AG04450 (cell line): ENCODE data around the gene TAS2R46. TPM values are rescaled to one million over a fixed set of nuclear protein-coding genes. Genes with fewer than 3 reads are reported as not detected.

Source experiments
- CTCF ChIA-PET: fragments of 300-600, 350-600 bp; formaldehyde crosslinking; extraction: SDS; loops from one replicate; lab custom pipeline; 2022; ENCODE audit warnings: antibody characterized with exemption, inconsistent platforms; lab: Charles Lee
- POLR2A ChIA-PET: fragments of 350-600 bp; formaldehyde crosslinking; extraction: SDS; loops from one replicate; lab custom pipeline; 2021; ENCODE audit warnings: antibody characterized with exemption, inconsistent platforms; lab: Yijun Ruan, JAX
- DNase-seq: peaks from one replicate; pipeline ENCODE4 v3.0.0-alpha.2; 2011; ENCODE audit warnings: low read depth, low spot score
- H3K27ac ChIP-seq: one replicate; pipeline ENCODE4 v1.5.1; 2012; ENCODE audit warnings: low read depth, low read length, control low read depth
- H3K27me3 ChIP-seq: one replicate; pipeline ENCODE4 v1.6.0; 2012; ENCODE audit warnings: low read length; ENCODE audit not compliant: control insufficient read depth, insufficient read depth
- H3K4me3 ChIP-seq: 2 replicates; pipeline ENCODE4 v1.5.1; 2011; ENCODE audit warnings: mild to moderate bottlenecking, low read depth, low read length, control low read depth
- H3K9me3 ChIP-seq: 2 replicates; pipeline ENCODE4 v1.5.1; 2012; ENCODE audit warnings: low read length; ENCODE audit not compliant: control insufficient read depth, insufficient read depth
- CTCF ChIP-seq: IDR thresholded peaks from 2 replicates; pipeline ENCODE4 v1.5.1; 2011; ENCODE audit warnings: low read depth, low read length, control low read depth, inconsistent platforms
- polyA plus RNA-seq: library from polyadenylated mRNA; depleted of rRNA; stranded (reverse); fragments of >200 nt; gene quantifications from 2 replicates; pipeline ENCODE4 v1.2.3, GENCODE V29; 2011

Gene TAS2R46
- polyA plus RNA-seq, 1 experiment: not detected

DNA sequence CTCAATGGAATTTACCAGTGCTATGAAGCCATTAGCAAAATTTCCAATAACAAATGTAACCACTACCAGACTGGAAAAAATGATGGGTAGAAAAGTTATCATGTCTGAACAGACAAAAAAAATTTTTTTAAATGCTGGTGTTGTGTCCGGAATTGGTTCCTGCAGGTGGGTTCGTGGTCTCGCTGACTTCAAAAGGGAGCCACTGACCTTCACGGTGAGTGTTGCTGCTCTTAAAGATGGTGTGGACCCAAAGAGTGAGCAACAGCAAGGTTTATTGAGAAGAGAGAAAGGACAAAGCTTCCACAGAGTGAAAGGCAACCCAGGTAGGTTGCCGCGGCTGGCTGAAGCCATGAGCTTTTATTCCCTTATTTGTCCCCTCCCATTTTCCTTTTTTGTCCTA lies 30.0 kb upstream of the TAS2R46 start, which contains the start of gene TAS2R43:
Gene TAS2R43, minus strand, starts transcription at position 186 of the 400 bp plus-strand sequence. Its CDS starts 84 bp downstream, at position 102.
- ChIA-PET POLR2A (no interaction called here), CTCF (no interaction called here)
- Histone ChIP-seq H3K9me3 (no peaks in the 10 kb centered on the region), H3K27me3 (no peaks in the 10 kb centered on the region), H3K27ac (no peak within 1 kb of the TSS), H3K4me3 (no peak within 1 kb of the TSS)
- TF ChIP-seq CTCF: no peak
- DNase-seq: no peak

GRCh38 chr12:11089246-11089645 lies 27.2 kb upstream of the TAS2R46 start:
- no peak for TF ChIP-seq CTCF
- Histone ChIP-seq H3K27ac (no peak overlapping the region), H3K9me3 (no peaks in the 10 kb centered on the region), H3K4me3 (no peak overlapping the region), H3K27me3 (no peaks in the 10 kb centered on the region)
- no peak for DNase-seq
- POLR2A ChIA-PET: no interaction called here
- CTCF ChIA-PET: no interaction called here

DNA sequence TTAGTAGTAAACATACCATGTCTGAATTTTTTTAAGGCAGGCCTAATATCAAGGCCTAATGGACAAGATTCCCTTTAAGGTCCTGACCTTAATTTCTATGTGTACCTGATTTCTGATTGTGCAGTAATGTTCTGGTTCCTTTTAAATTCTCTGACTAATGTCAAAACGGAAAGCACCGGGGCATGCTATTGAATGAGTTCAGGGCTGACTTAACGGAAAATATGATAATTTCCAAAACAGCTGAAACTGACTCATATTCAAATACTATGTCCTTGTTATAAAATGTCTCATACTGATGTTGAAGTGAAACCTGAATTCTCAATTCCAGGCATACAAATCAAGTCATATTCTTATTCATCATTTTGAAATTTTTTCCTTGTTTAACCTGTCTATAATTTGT lies 23.3 kb upstream of the TAS2R46 start:
- DNase-seq: no peak
- no peak overlapping the region for H3K27ac ChIP-seq
- no peak for TF ChIP-seq CTCF
- H3K9me3 ChIP-seq: no peaks in the 10 kb centered on the region
- H3K27me3 ChIP-seq: no peaks in the 10 kb centered on the region
- CTCF ChIA-PET: no interaction called here
- H3K4me3 ChIP-seq: no peak overlapping the region
- POLR2A ChIA-PET: no interaction called here

DNA sequence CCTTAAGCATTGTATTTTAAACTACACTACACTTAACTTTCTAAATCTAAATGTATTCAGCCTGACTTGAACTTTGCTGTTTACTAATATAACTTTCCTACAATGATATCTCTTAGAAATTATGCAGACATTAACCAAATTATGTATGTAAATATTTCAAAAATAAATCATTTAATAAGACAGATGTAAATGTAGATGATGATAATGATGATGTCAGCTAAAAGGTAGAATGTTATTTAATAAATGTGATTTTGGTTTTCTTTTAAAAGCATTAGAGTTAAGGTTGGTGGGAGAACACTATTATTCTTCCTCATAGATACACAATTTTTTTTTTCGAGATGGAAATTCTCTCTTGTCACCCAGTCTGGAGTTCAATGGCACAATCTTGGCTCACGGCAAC lies 19.9 kb upstream of the TAS2R46 start:
- no peak overlapping the region for H3K4me3 ChIP-seq
- no peak for TF ChIP-seq CTCF
- no peak for DNase-seq
- H3K9me3 ChIP-seq: no peaks in the 10 kb centered on the region
- CTCF ChIA-PET: no interaction called here
- no peak overlapping the region for H3K27ac ChIP-seq
- no peaks in the 10 kb centered on the region for H3K27me3 ChIP-seq
- POLR2A ChIA-PET: no interaction called here

DNA sequence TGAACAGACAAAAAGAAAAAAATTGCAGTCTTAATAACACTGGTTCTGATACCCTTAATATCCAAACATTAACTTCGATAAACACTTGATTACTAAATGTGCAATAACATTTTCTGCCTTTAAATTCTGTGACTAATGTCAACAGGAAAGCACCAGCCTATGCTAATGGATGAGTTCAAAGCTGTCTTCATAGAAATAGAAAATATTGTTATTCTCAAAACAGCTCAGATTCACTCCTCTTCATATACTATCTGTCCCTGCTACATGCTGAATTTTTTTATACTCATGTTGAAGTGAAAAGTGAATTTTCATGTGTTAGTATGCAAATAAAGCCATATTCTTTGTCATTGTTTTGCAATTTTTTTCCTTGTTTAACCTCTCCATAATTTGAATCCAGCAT lies 16.2 kb upstream of the TAS2R46 start:
- ChIA-PET POLR2A (no interaction called here), CTCF (no interaction called here)
- no peak for DNase-seq
- H3K27ac ChIP-seq: no peak overlapping the region
- no peaks in the 10 kb centered on the region for H3K9me3 ChIP-seq
- no peaks in the 10 kb centered on the region for H3K27me3 ChIP-seq
- TF ChIP-seq CTCF: no peak
- H3K4me3 ChIP-seq: no peak overlapping the region
